DMS79 treated with DMSO at 0.1 percent for 48 hours (cell line): ENCODE measurements around the gene CLPTM1.
"Not testable (repeated sequence)": the region's sequence is repeated elsewhere in the genome, so short reads cannot be mapped to it uniquely, and the experiment has no call there.

Experiments used
- DNase-seq: peaks from one replicate; lab custom pipeline; 2025; lab: John Stamatoyannopoulos, UW

The CLPTM1 gene

DNA sequence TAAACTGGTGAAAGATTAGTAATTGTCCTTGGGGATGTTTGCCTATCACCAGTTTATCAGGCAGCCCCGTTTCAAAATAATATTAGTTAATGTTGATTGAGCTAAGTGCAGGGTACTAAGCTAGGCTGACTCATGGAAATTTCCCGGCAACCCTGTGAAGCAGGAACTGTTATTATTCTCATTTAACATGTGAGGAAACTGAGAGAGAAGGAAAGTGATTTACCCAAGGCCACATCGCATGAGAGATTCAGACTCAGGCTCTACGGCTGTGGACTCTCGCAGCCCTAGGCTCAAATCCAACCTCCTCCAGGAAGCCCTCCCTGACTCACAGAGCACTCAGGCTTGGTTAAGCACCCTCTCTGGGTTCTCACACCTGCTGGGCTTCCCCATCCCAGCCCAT is 19.7 kb downstream of the CLPTM1 start:
- no peak for DNase-seq

- no peak for DNase-seq
These were observed 20.3 kb downstream of the CLPTM1 start for GRCh38 chr19:44975444-44975843.

DNA sequence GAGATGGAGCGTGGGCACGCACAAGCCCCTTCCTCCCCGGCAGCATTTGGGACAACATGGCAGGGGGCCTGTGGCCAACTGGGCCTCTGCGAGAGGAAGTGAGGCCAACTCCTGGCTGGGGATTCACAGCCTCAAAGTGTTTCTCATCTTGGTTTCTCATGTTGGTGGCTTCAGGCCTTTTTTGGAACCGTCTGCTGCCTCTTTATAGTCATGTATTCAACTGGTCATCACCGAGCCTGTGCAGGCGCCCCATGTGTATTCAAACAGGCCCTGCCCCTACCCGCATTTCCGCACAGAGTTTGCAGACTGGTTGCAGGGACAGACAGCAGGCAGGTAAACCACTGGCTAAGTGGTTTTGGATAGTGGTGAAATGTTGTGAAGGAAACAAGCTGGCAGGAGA is 28.8 kb downstream of the CLPTM1 start:
- DNase-seq, result no peak

- no peak for DNase-seq
These were observed 30.3 kb downstream of the CLPTM1 start for GRCh38 chr19:44985445-44985844.

- DNase-seq, result no peak
These were observed 31.2 kb downstream of the CLPTM1 start for GRCh38 chr19:44986389-44986788.

DNA sequence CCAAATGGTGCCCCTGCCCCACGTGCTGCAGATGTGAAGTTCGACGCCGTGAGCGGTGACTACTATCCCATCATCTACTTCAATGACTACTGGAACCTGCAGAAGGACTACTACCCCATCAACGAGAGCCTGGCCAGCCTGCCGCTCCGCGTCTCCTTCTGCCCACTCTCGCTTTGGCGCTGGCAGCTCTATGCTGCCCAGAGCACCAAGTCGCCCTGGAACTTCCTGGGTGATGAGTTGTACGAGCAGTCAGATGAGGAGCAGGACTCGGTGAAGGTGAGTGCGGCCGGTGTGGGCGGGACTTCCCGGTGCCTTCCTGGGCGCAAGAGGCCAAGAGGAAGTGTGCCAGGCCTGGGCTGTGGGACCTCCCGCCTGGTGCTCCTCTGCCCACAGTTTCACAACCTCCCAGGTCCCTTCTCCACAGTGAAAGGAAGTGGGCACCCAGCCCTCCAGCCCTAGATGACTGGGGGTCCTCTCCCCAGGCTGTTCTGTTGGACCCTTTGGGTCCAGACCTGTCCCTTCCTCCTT is 32.0 kb downstream of the CLPTM1 start:
- no peak for DNase-seq

DNA sequence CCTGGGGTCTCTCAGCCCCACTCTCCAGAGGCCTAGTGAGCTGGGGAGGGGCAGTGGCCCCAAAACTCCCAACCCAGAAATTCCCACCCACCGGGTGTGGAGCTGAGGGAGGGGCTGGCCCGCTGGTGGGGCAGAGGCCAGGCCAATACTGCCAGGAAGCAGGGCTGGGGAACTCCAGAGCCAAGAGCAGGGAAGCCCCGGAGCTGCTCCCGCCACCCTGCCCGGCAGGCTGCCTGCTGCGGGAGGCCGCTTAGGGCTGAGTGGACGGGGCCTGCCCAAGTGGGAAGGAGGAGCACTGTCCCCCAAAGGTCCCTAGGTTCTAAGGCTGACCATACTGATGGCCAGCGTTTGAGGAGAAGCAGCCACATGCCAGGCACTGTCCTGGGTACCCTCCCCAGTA is 33.1 kb downstream of the CLPTM1 start:
- DNase-seq, result no peak

- DNase-seq, result no peak
These were observed 33.8 kb downstream of the CLPTM1 start for GRCh38 chr19:44988896-44989556.

- DNase-seq, result no peak
These were observed 35.3 kb downstream of the CLPTM1 start for GRCh38 chr19:44990459-44990858.

GRCh38 chr19:44990966-44991365 is 35.8 kb downstream of the CLPTM1 start:
- no peak for DNase-seq

DNA sequence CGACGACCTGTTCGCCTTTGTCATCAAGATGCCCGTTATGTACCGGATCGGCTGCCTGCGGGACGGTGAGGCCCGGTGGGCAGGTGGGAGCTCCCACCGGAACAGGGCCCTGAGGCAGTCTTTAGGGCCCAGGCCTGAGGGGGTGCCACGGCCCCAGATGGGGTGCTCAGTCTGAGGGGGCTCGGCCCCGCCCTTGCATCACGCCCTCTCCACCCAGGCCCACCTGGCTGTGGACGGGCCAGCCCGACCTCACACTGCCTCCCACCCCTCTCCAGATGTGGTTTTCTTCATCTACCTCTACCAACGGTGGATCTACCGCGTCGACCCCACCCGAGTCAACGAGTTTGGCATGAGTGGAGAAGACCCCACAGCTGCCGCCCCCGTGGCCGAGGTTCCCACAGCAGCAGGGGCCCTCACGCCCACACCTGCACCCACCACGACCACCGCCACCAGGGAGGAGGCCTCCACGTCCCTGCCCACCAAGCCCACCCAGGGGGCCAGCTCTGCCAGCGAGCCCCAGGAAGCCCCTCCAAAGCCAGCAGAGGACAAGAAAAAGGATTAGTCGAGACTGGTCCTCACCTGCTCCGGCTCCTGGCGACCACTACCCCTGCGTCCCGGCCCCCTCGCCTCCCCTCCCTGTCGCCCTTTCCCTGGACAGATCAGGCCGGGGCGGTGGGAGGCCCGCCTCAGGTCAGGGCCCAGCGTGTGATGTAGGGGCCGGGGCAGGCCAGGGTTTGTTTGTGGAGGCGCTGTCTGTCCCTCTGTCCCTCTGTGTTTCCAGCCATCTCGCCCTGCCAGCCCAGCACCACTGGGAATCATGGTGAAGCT is 37.4 kb downstream of the CLPTM1 start:
- no peak for DNase-seq

DNA sequence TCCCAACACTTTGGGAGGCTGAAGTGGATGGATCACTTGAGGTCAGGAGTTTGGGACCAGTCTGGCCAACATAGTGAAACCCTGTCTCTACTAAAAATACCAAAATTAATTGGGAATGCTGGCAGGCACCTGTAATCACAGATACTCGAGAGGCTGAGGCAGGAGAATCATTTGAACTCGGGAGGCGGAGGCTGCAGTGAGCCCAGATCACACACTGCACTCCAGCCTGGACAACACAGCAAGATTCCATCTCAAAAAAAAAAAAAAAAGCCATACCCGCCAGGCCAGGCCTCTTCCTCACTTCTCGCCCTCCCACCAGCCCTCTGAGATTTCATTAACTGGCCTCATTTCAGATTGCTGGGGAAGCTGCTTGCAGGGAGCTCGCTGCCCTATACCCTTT is 38.3 kb downstream of the CLPTM1 start:
- DNase-seq, result no peak

DNA sequence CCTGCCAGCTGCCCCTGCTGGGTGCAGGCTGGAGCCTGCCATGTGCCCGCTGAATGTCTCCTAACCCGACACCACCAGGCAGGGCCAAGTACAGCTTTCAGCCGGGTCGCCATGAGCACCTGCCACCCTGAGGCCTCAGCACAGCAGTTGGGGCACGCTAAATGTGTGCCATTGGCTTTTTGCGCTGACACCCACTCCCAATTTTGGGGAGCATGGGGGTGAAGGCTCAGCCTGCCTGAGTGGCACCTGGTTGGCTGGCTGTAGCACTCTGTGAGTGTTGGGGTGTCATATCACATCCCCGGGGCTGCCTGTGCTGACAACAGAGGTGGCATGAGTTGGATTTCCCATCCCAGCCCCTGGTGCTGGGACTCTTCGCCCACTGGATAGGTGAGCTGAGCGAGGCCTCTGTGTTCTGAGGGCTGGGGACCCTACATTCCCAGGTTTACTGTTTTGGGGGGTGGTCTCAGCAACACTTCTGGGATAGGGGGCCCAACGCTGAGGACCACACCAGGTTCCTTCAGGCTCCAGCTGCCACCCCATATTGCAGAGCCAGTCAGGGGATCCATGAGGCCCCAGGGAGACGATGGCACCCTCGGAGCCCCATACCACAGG is 38.9 kb downstream of the CLPTM1 start:
- no peak for DNase-seq

DNA sequence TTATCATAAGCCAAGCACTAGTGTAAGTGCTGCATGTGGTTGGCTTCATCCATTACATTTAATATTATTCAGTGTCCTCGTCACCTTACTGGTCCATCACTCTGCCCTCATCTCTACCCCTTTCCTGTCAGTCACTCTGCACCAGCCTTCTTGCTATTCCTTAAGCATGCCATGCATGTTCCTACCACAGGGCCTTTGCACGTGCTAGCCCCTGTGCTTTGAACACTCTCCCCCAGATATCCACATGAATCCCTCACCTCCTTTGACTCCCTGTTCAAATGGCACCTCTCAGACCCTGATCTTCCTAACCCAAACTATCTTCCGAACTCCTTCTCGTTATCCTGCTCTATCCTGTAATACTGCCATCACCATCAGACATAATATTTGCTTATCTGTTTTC is 42.8 kb downstream of the CLPTM1 start:
- DNase-seq, result no peak

GRCh38 chr19:44999131-44999925 is 44.1 kb downstream of the CLPTM1 start:
- not testable (repeated sequence) for DNase-seq

DNA sequence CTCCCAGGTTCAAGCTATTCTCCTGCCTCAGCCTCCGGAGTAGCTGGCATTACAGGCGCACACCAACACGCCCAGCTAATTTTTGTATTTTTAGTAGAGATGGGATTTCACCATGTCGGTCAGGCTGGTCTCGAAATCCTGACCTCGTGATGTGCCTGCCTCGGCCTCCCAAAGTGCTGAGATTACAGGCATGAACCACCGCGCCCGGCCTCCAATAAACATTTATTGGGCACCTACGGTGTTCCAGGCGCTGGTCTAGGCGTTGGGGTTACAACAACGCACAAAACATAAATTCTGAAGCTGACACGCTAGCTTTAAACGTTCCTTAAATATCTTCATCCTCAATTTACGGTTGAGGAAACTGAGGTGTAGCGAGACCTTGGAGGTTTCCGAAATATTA is 45.5 kb downstream of the CLPTM1 start:
- not testable (repeated sequence) for DNase-seq

DNA sequence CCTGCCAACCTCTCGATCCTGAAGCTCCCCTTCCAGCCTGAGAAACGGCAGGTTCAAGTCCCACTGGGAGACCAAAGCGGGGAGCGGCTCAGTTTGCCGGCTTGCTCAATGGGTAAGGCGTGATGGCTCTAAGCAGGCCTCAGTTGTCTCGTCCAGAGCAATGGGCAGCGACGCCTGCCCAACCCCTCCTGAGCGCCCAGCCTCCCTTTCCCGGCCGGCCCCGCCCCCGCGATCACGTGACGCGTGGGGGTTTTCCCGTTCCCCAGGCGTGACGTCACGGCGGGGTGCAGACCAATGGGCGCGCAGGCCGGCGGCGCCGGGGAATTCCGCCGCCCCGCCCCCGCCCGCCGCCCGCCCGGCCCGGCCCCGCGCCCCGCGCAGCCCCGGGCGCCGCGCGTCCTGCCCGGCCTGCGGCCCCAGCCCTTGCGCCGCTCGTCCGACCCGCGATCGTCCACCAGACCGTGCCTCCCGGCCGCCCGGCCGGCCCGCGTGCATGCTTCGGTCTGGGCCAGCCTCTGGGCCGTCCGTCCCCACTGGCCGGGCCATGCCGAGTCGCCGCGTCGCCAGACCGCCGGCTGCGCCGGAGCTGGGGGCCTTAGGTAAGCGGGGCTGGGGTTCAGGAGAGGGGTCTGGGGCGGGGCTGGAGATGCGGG is 46.0 kb downstream of the CLPTM1 start, which contains the start of gene RELB:
TSS of gene RELB (plus strand) at position 378 of the 653 bp plus-strand sequence. CDS start at position 494, 116 bp downstream.
- DNase-seq, result peak; percentile 35

DNA sequence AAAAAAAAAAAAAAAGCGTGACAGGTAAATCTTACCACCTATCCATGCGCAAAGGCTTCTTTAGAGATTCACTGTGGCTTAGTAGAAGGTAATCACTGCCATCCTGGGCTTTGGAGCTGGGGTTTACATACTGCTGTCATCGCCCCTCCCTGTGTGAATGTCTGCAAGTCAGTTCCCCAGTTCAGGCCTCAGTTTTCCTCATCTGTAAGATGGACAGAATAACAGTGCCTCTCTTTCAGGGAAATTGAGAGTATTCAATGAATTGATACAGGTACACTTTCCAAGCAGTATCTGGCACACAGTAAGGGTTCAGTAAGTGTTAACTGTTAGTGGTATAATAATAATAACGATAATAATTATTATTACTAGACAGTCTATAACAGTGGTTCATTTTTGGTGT is 48.3 kb downstream of the CLPTM1 start:
- DNase-seq, result no peak

DNA sequence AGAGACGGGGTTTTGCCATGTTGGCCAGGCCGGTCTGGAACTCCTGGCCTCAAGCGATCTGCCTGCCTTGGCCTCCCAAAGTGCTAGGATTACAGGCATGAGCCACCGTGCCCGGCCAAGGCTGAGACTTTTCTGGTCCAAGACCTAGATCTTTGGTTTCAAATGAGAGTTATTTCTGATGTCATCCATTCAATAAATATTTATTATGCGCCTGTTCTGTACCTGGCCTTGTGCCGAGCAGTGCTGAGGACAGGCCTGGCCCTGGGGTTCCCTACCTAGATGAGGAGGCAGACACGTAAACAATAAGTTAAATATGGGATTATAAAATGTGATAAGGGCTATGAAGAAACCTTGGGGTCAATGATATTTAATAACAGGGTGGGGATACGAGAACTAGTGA is 50.6 kb downstream of the CLPTM1 start:
- no peak for DNase-seq

- no peak for DNase-seq
These were observed 53.4 kb downstream of the CLPTM1 start for GRCh38 chr19:45008552-45008951.

- no peak for DNase-seq
These were observed 54.6 kb downstream of the CLPTM1 start for GRCh38 chr19:45009625-45010255.
